ENCODE results near the gene DNAH2.

- TF ChIP-seq CTCF (IDR thresholded peaks at IDR 0.05; ENCODE audit: low read length) = no peak
- TF ChIP-seq EZH2 (optimal IDR thresholded peaks at IDR 0.05; ENCODE audit: low read depth, low read length) = no peak
- TF ChIP-seq EZH2phosphoT487 (IDR thresholded peaks at IDR 0.05; ENCODE audit: low read length) = no peak
Measured at GRCh38 chr17:7822126-7822525, 104.6 kb downstream of the DNAH2 start.

Measured in MM.1S (cell line).